NCI-H1694 treated with DMSO at 0.1 percent for 48 hours (cell line): ENCODE measurements around the gene MAP6.
A peak's percentile ranks its signal among the peaks of the same experiment; 100 is the strongest.
"Not testable (repeated sequence)": the region's sequence is repeated elsewhere in the genome, so short reads cannot be mapped to it uniquely, and the experiment has no call there.

Source experiments
- DNase-seq: peaks from one replicate; lab custom pipeline; 2025; lab: John Stamatoyannopoulos, UW

Gene MAP6

DNA sequence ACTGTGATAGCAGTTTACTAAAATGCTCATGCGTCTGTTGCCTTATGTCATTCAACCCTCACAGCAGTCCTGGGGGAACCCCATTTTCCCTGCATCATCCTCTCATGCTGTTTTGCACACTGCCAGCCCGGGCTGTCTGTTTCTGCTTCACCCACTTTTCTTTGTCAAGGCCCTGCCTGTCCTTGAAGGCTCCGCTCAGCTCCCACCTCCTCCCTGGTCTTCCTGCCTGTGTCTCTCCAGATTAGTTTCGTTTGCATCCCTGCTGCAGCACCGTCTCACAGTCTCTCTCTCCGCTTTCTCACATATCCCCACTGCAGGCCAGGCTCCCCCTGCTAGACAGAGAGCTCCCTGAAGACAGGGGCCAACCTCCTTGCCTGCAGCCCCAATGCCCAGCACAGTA lies 76.9 kb downstream of the MAP6 start:
- DNase-seq, result no peak

DNA sequence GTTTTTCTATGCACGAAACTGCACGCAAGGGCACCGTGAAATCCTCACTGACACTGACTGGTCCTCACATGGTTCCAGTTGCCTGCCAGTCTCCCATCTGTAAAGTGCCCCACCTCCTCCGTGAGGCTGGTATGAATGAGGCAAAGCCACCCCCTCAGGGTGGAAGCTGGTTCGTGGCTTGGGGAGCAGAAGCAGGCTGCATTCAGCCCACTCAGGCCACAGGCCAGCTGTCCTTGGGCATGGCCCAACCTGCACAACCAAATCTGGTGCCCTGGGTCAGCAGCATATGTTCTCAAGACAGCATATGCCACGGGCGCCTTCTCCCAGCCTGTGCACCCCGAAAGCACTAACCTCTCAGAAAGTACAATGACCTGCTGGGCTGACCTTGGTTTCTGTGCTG lies 77.5 kb downstream of the MAP6 start:
- DNase-seq, result no peak

DNA sequence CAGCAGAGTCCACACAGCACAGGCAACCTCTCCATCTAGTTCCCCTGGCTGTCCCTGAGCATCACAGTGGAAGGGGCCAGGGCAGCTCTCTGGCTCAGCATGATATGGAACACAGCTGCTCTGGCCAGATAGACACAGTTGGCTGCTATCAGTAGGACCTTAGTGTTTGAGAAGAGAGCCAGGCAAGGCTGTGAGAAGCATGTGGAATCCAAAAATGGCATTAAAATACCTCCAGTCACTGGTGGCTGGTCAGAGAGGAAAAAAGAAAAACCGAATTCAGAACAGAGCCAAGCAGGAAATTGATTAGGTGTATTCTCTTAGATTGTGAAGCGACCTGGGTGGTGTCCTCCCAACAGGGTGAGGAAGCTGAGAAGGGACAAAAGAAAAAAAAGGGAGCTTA lies 78.9 kb downstream of the MAP6 start:
- DNase-seq, result no peak

DNA sequence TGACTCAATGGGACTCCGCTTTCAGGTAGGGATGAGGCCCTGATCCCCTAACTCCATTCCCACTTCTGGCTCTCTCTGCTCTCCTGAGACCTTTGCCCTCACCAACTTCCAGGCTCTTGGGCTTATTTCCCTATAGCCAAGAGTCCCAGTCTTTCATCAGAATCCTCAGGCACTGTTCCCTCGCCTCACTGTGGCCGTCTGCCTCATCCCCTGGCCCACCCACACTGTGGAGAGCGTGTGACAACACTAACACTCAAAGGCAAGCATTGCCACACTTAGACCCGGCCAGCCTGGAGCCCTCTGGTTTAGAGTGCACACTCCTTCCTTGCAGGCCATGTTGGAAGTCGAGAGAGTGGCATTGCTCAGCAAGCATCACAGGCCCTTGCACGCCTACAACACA lies 79.8 kb downstream of the MAP6 start:
- no peak for DNase-seq

DNA sequence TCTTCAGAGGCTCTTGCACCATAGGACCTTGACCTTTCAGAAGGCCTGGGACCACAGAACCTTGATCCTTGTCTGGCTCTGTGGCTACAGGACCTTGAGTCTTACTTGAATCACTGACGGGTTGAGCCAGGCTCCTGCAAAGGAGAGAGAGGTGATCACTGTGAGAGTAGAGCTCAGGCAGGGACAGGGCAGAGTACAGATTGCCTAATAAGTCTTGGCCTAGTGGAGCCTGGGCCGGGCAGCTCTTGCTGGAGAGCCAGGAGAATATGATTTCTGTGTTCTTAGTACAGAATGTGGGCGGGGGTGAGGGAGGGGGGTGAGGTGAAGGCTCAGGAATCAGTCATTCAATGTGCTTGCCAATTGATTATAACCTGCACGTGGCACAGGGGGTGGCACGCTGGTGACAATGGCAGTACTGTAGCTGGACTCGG lies 80.8 kb downstream of the MAP6 start:
- no peak for DNase-seq

DNA sequence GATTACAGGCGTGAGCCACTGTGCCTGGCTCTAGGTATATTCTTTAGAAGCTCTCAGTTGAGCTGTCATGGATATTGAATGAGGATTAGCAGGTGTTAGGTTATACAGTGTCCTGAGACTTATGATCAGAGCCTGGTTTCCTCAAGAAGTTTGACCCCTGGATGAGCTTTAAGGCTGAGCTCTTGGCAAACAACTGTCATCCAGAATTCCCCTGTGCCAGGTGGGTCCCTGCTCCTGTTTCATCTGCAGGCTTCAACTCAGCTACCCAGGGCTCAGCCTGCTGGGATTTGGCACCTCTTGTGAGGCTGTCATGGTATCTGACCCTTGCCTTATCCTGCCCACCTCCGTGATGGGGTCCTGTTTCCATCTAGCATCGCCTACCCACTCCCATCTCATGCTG lies 82.4 kb downstream of the MAP6 start:
- no peak for DNase-seq

DNA sequence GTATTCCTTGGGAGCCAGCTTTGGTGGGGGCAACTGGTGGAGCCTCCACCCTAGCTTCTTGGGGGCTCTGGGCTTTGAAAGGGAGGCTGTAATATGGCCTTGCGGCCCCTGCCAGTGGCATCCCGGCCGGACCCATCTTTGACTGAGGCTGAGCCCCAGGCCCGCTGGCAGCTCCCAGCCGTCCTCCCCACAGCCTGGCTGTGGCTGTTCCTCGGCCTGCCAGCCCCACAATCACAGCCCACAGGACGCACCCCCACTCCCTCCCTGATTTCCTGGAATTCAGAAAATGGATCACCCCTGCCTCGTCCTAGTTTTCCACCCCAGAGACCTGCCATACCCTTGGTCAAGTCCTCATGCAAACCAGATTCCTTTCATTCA lies 83.6 kb downstream of the MAP6 start:
- DNase-seq, result no peak

DNA sequence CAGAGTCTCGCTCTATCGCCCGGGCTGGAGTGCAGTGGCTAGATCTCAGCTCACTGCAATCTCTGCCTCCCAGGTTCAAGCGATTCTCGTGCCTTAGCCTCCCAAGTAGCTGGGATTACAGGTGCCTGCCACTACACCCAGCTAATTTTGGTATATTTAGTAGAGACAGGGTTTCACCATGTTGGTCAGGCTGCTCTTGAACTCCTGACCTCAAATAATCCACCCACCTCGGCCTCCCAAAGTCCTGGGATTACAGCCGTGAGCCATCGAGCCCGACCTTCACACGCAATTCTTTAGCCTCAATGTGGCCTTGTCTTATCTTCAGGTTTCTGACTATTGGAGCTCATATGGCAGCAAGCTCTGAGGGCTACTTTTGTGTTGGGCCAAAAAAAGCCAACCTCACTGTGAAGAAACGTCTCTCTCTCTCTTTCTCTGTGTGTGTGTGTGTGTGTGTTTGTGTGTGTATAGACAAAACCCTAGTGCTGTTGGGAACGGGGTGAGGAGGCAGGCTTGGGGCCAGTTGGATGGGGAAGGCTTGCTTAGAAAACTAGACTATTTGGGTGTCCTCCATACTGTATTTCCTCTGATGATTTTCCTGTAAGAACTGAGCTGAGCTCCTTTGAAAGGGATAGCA lies 84.1 kb downstream of the MAP6 start:
- not testable (repeated sequence) for DNase-seq

DNA sequence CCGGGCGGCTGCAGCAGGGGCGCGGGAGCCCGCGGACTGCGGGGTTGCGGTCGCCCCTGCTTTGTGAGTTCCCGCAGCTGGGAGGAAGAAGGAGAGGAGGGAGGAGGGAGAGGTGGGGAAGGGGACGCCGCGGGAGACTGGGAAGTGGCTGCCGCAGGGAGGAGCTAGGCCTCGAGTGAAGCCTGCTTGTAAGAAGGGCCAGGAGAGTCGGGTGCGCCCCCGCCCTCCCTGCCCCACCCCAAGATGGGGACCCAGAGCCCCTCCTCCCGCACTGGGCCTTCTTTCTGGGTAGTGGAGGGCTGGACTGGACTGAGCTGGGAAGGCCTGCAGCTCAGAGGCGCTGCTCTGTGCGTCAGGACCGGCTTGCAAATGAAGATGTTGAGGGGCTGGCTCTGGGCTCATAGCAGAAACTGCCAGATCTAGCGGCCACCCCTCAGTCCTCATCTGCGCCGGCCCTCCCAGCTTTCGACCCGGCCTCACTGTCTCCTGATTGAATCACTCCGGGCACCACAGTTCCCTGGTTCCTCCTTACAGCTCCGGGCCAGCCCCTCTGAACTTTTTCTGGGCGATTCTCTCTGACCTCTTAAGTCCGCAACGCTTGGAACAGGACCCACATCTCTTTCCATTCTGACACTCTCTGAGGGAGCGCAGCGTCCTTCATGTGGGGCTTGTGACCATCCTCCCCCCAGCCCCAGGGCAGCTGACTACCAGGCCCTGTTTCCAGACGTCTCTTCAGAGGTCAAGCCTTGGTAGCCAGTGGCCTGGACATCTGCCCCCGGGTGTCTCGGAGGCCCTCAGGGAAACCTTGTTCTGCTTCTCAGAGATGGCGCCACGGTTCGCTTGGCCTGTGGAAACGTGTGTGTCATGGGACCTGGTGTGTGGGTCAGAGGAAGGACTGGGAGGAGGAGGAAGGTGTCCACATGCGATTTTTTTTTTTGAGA lies 84.8 kb downstream of the MAP6 start:
- DNase-seq, result no peak

DNA sequence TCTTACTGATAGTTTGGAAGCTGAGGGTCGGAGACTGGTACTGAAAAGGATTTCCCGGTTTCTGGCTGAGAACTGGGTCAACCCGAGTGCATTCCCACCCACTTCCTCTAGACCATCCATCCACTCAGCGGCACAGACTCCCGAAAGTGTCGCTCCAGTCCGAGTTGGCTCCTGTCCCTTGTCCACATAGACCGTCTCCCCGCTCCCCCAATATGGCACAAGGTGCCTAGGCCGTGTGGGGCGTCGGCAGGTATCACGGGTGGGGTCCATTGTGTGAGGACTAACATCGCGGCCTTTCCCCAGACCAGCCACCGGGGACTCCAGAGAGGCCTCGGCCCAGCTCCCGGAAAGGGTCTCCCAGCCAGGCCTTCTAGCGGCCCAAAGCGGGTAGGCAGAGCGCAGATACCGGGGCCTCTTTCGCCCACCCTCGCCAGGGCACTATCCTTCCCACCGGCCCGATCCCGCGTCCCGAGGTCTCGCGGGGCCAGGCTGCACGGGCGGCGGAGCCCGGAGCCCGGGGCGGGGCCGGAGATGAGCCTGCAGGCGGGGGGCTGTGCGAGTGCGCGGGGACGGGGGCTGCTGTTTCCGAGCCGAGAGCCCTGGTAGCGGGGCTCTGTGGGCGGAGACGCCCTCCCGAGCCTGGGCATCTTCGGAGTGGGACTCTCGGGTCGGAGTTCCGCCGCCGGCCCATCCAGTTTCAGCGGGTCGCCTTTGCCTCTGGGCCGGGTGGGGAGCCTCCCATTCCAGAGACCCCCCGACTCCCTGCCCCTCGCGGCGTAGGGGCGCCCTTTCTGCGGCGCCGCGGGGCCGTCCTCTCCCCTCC lies 85.7 kb downstream of the MAP6 start:
- DNase-seq, result peak; percentile 61

DNA sequence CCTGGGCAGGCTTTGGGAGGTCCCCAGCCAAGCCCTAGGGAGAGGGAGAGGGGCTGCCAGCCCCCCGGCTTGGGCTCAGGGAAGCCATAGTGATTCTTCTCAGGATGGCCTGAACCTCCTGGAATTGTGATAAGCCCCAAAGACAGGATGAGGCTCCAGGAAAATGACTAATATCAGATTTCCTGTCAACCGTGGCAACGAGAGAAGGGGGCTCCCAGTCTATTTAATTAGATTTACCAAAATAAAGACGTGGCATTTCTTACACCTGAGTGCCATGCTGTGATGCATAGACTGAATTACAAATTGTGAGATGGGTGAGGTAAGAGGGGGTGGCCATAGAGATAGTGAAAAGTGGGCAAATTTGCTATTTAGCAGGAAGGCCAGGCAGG lies 86.3 kb downstream of the MAP6 start:
- no peak for DNase-seq

DNA sequence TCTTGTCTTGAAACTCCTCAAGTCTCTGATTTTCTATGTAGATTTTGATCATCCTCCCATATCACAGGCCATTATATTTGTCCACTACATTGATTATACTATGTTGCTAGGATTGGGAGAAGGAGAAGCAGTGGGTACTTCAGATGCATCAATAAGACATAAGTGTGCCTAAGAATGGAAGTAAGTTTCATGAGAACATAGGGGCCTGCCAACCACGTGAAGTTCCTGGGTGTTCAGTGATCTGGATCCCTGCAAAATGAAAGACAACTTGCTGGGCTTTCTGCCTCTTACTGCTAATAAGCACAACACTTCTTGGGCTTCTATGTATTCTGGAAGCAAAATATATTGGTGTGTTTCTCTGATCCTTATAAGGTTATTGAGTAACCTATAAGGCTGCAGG lies 89.0 kb downstream of the MAP6 start:
- no peak for DNase-seq

DNA sequence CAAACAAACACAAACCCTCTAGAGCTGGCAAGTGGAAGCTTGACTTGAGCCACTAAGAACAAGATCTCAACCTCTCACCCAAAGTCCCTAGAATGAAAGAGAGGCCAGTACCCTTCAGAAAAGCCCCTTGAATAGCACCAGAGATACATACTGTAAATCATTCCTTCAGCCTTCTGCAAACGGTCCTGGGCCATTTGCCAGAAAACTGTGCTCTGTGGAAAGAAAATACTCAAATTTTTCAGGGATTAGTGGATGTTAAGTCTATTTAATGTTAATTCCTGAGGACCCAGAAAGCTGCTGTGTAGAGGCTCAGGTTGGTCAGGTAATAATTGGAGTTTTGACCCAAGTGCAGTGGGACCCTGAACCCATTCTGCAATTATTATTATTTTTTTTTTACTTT lies 89.9 kb downstream of the MAP6 start:
- DNase-seq, result no peak

DNA sequence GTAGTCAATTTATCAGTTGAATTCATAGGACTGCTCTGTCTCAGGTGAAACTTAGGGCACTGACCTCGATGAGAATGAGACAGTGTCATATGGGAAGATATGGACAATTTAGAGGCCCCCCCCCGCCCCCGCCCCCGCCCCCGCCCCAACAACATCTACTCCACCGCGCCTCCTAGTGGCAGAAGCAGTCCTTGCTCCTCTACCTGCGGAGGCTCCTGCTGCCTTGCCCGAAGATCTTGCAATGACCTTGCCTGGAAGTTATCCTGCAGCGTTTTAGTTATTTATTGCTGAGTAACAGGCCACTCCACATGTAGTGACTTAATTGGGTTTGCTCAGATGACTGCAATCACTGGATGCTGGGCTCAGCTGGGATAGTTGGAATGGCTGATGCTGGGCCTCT lies 91.6 kb downstream of the MAP6 start:
- no peak for DNase-seq

DNA sequence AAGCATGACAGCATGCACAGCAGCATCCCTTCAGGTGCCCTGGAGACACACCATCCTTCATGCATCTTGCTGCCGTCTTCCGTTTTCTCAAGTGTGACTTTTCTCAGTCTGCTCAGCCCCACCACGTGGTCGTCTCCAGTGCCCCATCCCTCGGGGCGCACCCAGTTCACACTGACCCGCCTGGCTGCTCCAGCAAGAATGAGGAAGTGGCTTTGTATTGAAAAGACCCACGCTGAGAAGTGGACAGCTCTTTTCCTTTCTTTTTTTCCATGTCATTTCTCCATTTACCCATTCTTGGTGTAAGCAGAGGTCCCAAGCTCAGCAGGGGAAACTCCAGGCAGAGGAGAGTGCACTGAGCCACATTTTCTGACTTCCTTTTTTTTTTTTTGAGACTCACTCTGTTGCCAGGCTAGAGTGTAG lies 92.3 kb downstream of the MAP6 start:
- no peak for DNase-seq

DNA sequence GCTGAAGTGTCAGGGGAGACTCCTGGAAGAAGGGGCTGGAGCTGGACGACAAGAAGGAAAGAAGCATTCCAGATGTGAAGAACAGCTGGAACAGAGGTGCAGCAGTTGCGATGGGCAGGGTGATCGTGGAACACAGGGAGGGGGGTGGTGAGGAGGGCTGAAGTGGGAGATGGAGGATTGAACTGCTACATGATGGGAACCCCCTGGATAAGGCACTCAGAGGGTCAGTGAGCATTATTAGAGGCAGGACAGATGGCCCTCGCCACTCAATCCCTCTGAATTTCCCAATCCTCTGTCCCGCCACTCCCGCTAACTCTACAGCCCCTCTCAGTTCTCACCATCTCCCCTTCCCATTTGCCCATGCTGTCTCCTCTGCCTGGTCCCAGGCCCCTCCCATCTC lies 92.8 kb downstream of the MAP6 start:
- no peak for DNase-seq

DNA sequence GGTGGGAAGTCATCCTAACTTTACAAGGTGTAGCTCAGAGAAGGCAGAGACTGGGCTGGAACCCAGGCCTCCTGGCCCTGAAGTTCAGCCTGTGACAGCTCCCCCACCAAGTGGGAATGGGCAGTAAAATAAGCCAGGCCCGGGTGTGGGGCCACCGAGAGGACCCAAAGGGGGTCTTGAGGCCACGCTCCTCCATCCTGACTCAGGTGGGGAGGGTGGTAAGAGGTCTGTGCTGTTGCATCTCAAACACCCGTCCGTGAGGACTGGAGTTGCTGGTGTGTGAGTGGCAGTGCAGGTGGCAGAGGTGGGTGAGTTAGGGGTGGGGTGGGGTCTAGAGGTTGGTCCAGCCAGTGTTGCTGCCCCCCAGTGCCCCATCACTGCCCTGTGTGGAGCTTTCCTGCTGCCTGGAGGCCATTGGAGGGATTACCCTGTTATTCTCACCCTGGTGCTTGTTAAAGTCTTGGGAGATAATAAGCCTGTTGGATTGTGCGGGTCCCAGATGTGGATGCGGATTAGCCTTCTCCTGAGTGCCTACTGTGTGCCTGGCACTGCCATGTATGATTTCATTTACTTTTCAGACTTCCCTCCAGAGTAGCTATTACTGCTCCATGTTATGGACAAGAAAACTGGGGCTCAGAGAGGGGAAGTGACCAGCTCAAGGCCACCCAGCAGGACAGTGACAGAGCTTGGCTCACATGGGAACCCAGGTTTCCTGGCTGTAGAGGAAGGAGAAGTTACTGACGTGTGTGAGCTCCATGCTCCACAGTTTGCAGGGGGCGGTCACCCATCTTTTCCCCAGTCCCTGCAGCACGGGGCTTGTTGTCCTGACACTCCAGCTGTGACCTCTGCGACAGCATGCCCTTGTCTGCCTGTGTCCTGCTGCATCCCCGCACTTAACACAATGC lies 93.9 kb downstream of the MAP6 start:
- DNase-seq, result no peak

DNA sequence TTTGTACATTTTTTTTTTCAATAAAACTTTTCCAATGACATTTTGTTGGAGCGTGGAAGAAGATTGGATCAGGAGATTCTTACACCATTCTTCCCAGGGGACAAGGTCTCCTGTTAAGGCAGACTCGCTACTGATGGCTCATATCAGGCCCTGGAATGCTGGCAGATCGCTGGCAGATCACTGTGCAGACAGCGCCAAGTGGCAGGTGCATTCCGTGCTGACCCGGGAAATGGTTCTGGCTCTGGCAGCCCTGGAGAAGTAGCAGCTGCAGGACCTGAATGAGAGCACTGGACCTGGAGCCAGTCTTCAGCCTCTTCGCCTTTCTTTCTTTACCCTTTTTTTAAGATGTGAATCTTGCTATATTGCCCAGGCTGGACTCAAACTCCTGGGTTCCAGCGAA lies 96.1 kb downstream of the MAP6 start:
- DNase-seq, result no peak

DNA sequence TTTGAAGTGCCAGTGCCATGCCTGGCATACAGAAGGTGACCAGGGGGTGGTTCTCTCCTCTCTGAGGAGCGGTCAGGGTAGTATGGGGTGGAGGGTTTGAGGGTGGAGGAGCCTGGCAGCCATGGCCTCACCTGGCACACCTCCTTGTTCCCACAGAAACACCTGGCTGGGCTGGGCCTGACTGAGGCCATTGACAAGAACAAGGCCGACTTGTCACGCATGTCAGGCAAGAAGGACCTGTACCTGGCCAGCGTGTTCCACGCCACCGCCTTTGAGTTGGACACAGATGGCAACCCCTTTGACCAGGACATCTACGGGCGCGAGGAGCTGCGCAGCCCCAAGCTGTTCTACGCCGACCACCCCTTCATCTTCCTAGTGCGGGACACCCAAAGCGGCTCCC lies 97.2 kb downstream of the MAP6 start:
- no peak for DNase-seq

DNA sequence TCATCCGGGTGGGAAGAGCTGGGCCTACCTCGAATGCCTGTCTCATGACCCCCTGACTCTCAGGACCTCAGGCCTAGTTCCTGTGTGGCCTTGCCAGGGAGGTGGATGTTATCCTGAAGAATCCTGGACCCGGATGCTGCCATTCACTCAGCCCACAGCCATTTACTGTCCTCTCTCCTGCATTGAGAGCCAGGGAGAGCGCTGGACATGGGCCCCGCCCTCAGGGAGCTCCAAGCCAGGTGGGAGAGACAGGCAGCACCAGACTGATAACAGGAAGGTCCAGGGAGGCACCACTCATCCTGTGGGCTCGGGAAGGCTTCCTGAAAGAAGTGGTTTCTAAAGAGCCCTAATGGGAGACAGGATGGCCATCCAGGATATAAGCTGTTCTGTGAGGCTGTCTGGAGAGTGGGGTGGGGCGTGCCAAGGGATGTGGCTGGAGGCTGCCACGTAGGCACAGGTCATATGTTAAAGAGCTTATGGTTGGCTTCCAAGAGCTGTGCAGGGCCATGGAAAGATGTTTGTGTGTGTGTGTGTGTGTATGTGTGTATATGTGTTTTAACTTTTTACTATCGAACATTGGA lies 98.2 kb downstream of the MAP6 start:
- DNase-seq, result no peak

DNA sequence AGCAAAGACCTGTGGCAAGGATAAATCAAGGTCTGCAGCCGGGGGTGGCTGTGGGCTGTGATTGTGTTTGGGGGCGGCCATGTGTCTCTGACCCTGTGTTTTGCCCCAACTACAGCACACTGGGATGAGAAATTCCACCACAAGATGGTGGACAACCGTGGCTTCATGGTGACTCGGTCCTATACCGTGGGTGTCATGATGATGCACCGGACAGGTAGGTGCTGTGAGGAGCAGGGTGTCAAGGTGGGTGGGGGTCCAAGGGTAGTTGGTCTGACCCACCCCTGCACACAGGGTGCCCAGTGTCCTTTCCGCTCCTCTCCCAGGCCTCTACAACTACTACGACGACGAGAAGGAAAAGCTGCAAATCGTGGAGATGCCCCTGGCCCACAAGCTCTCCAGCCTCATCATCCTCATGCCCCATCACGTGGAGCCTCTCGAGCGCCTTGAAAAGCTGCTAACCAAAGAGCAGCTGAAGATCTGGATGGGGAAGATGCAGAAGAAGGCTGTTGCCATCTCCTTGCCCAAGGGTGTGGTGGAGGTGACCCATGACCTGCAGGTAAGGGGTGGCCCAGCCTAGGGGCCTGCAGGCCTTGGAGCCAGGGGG lies 100.1 kb downstream of the MAP6 start:
- no peak for DNase-seq
